GM23248 (cell line): ENCODE results near the gene PPP4R2. TPM values are rescaled to one million over a fixed set of nuclear protein-coding genes. Genes with fewer than 3 reads are reported as not detected.

ENCODE experiments used
- DNase-seq: peaks from one replicate; pipeline ENCODE4 v3.0.0-alpha.2; 2015
- H2AFZ ChIP-seq: fragments of 200-600 bp; sonication (generic); 2 replicates; pipeline ENCODE4 v1.6.1; 2016; ENCODE audit warnings: antibody characterized with exemption
- H3F3A ChIP-seq: fragments of 200-600 bp; sonication (generic); 2 replicates; pipeline ENCODE4 v1.6.1; 2016; ENCODE audit warnings: mild to moderate bottlenecking, antibody characterized with exemption, mixed run types; ENCODE audit not compliant: insufficient read depth
- H3K27ac ChIP-seq: fragments of 200-600 bp; sonication (generic); 2 replicates; pipeline ENCODE4 v1.5.1; 2016; ENCODE audit warnings: mild to moderate bottlenecking
- H3K27me3 ChIP-seq: fragments of 200-600 bp; sonication (generic); replicated peaks from 2 replicates; pipeline ENCODE4 v1.6.1; 2016; ENCODE audit warnings: mild to moderate bottlenecking; ENCODE audit not compliant: insufficient read depth
- H3K36me3 ChIP-seq: fragments of 200-600 bp; sonication (generic); 2 replicates; pipeline ENCODE4 v1.6.1; 2016; ENCODE audit warnings: low read depth, mild to moderate bottlenecking
- H3K4me1 ChIP-seq: fragments of 200-600 bp; sonication (generic); 2 replicates; pipeline ENCODE4 v1.6.1; 2016; ENCODE audit warnings: mild to moderate bottlenecking; ENCODE audit not compliant: insufficient read depth
- H3K4me2 ChIP-seq: fragments of 200-600 bp; sonication (generic); one replicate; pipeline ENCODE4 v1.6.1; 2016; ENCODE audit warnings: mild to moderate bottlenecking; ENCODE audit not compliant: unreplicated experiment
- H3K4me3 ChIP-seq: fragments of 200-600 bp; sonication (generic); 2 replicates; pipeline ENCODE4 v1.5.1; 2016; ENCODE audit warnings: mild to moderate bottlenecking
- H3K79me2 ChIP-seq: fragments of 200-600 bp; sonication (generic); 2 replicates; pipeline ENCODE4 v1.6.1; 2016; ENCODE audit warnings: mild to moderate bottlenecking; ENCODE audit not compliant: insufficient read depth
- H3K9ac ChIP-seq: fragments of 200-600 bp; sonication (generic); 2 replicates; pipeline ENCODE4 v1.6.1; 2016; ENCODE audit warnings: mild to moderate bottlenecking
- H3K9me2 ChIP-seq: fragments of 200-600 bp; sonication (generic); 2 replicates; pipeline ENCODE4 v1.6.1; 2016; ENCODE audit warnings: mixed run types, mild to moderate bottlenecking, moderate library complexity; ENCODE audit not compliant: insufficient read depth
- H3K9me3 ChIP-seq: fragments of 200-600 bp; sonication (generic); one replicate; pipeline ENCODE4 v1.6.1; 2017; ENCODE audit warnings: low read depth
- H4K20me1 ChIP-seq: fragments of 200-600 bp; sonication (generic); 2 replicates; pipeline ENCODE4 v1.6.0; 2016; ENCODE audit not compliant: insufficient read depth
- EZH2 ChIP-seq: fragments of 200-600 bp; sonication (generic); IDR thresholded peaks from 2 replicates; pipeline ENCODE4 v1.6.1; 2018; ENCODE audit warnings: antibody characterized with exemption, mild to moderate bottlenecking; ENCODE audit not compliant: insufficient read depth, poor library complexity, severe bottlenecking
- EZH2phosphoT487 ChIP-seq: fragments of 200-600 bp; sonication (generic); IDR thresholded peaks from 2 replicates; pipeline ENCODE4 v1.6.1; 2018; ENCODE audit warnings: antibody characterized with exemption, moderate library complexity, mild to moderate bottlenecking, low read depth; ENCODE audit not compliant: insufficient read depth
- WGBS, 2 experiments: methylation state at CpG; one replicate each; pipeline ENCODE4 v1.1.6; 2015 to 2017; ENCODE audit warnings: low lambda C conversion rate in 2 of 2, low coverage in 1 of 2; ENCODE audit errors: missing lambda C conversion rate in 2 of 2; 5-methylcytosine and 5-hydroxymethylcytosine counted together
- in situ Hi-C: fragments of 300-500 bp; cut with MboI; formaldehyde crosslinking; loops from 2 replicates; pipeline ENCODE4 v1.15.0; 2020
- polyA plus RNA-seq: library from polyadenylated mRNA; unstranded; fragments of >200 nt; fragmentation: Nextera tagmentation; extraction: Ambion mirVana; gene quantifications from 2 replicates; pipeline ENCODE4 v1.2.1, GENCODE V29; 2016
- total RNA-seq: library from RNA; depleted of rRNA; stranded (reverse); fragments of >200 nt; shearing (Covaris generic); gene quantifications from 2 replicates; pipeline ENCODE4 v1.2.3, GENCODE V29; 2014

PPP4R2 gene
- total and polyA plus RNA-seq, 2 experiments from 2014 or later, result 31.6 to 46.6 TPM

- Histone ChIP-seq H3K4me2 (no peak overlapping the region), H3K4me3 (no peak overlapping the region), H2AFZ (no peak overlapping the region), H3K9me3 (no peaks in the 10 kb centered on the region), H3K36me3 (no peaks in the 10 kb centered on the region), H3K9me2 (no peaks in the 10 kb centered on the region), H3F3A (no peaks in the 10 kb centered on the region), H3K27me3 (no peaks in the 10 kb centered on the region), H3K9ac (no peak overlapping the region), H4K20me1 (no peaks in the 10 kb centered on the region), H3K4me1 (no peaks in the 10 kb centered on the region), H3K79me2 (no peaks in the 10 kb centered on the region), H3K27ac (no peak overlapping the region)
- 20 to 57% methylated on average over 1 of the region's 1 CpG for WGBS, 2 experiments
- DNase-seq, result no peak
- in situ Hi-C loops, result no loop called here
- no peak for TF ChIP-seq EZH2
These were observed 11.0 kb upstream of the PPP4R2 start for GRCh38 chr3:72985576-72985975.

- 74 to 78% methylated on average over 5 of the region's 5 CpGs for WGBS, 2 experiments
- in situ Hi-C loops, result no loop called here
- no peak overlapping the region for H2AFZ ChIP-seq
These were observed 5.8 kb upstream of the PPP4R2 start for GRCh38 chr3:72990701-72991395.

GRCh38 chr3:72991522-72991921 lies 5.1 kb upstream of the PPP4R2 start:
- Histone ChIP-seq H3K9ac (no peak overlapping the region), H3F3A (no peaks in the 10 kb centered on the region), H3K9me2 (no peaks in the 10 kb centered on the region), H3K4me1 (0 out of 2 replicates have a peak, but pooled peaks cover 2% of the 10 kb centered on the region), H4K20me1 (no peaks in the 10 kb centered on the region), H3K79me2 (no peaks in the 10 kb centered on the region), H3K4me2 (no peak overlapping the region), H2AFZ (no peak overlapping the region), H3K27me3 (no peaks in the 10 kb centered on the region), H3K4me3 (no peak overlapping the region), H3K9me3 (no peaks in the 10 kb centered on the region), H3K36me3 (no peaks in the 10 kb centered on the region), H3K27ac (no peak overlapping the region)
- DNase-seq, result no peak
- no peak for TF ChIP-seq EZH2
- TF ChIP-seq EZH2phosphoT487, result no peak
- WGBS, 2 experiments, result 54 to 66% methylated on average over 2 of the region's 2 CpGs
- in situ Hi-C loops, result no loop called here

More at GRCh38 chr3:72990701-72991395, 5.8 kb upstream of the PPP4R2 start:
- no peak overlapping the region for H3K4me3 ChIP-seq
- DNase-seq, result no peak
- H3F3A ChIP-seq, result no peaks in the 10 kb centered on the region
- no peaks in the 10 kb centered on the region for H3K4me1 ChIP-seq
- no peaks in the 10 kb centered on the region for H3K9me3 ChIP-seq
- no peak overlapping the region for H3K9ac ChIP-seq
- H3K27me3 ChIP-seq, result no peaks in the 10 kb centered on the region
- H3K36me3 ChIP-seq, result no peaks in the 10 kb centered on the region
- no peaks in the 10 kb centered on the region for H3K79me2 ChIP-seq
- H4K20me1 ChIP-seq, result no peaks in the 10 kb centered on the region
- TF ChIP-seq EZH2phosphoT487 (no peak), EZH2 (no peak)
- no peak overlapping the region for H3K4me2 ChIP-seq
- H3K9me2 ChIP-seq, result no peaks in the 10 kb centered on the region
- no peak overlapping the region for H3K27ac ChIP-seq

- DNase-seq, result no peak
- Histone ChIP-seq H3K4me2 (no peak overlapping the region), H4K20me1 (peaks cover 1% of the 10 kb centered on the region; the same call in 1 of the 2 replicates), H3K36me3 (no peaks in the 10 kb centered on the region), H3K9me3 (no peaks in the 10 kb centered on the region), H3K9me2 (no peaks in the 10 kb centered on the region), H2AFZ (no peak overlapping the region), H3K4me1 (peaks cover 2% of the 10 kb centered on the region; the same call in 1 of the 2 replicates), H3K79me2 (peaks cover 15% of the 10 kb centered on the region), H3K27me3 (no peaks in the 10 kb centered on the region), H3K9ac (no peak overlapping the region), H3K4me3 (no peak overlapping the region), H3K27ac (no peak overlapping the region), H3F3A (peaks cover 2% of the 10 kb centered on the region; the same call in 1 of the 2 replicates)
- in situ Hi-C loops, result no loop called here
- WGBS, 2 experiments, result 82 to 87% methylated on average over 6 of the region's 6 CpGs
- TF ChIP-seq EZH2 (no peak), EZH2phosphoT487 (no peak)
These were observed 3.2 kb upstream of the PPP4R2 start for GRCh38 chr3:72993391-72993790.

- in situ Hi-C loops, result no loop called here
- Histone ChIP-seq H2AFZ (no peak overlapping the region), H3K9me2 (no peaks in the 10 kb centered on the region), H3K9ac (no peak overlapping the region), H3K27ac (no peak overlapping the region), H3K4me2 (no peak overlapping the region), H3F3A (peaks cover 14% of the 10 kb centered on the region), H4K20me1 (peaks cover 11% of the 10 kb centered on the region; the same call in 1 of the 2 replicates), H3K9me3 (no peaks in the 10 kb centered on the region), H3K79me2 (peaks cover 35% of the 10 kb centered on the region), H3K4me3 (no peak overlapping the region), H3K36me3 (peaks cover 8% of the 10 kb centered on the region), H3K27me3 (no peaks in the 10 kb centered on the region), H3K4me1 (peaks cover 19% of the 10 kb centered on the region)
- no peak for TF ChIP-seq EZH2
- TF ChIP-seq EZH2phosphoT487, result no peak
- WGBS, 2 experiments, result 75 to 76% methylated on average over 10 of the region's 10 CpGs
- peak; percentile 8 for DNase-seq
These were observed 1.3 kb upstream of the PPP4R2 start for GRCh38 chr3:72995337-72995736.
